Neural cell (in vitro differentiated cells): Measurements from ENCODE around the gene OR2A42. TPM values are rescaled to one million over a fixed set of nuclear protein-coding genes. Genes with fewer than 3 reads are reported as not detected.
"Not testable (repeated sequence)": the region's sequence is repeated elsewhere in the genome, so short reads cannot be mapped to it uniquely, and the experiment has no call there.

Source experiments
- H2AFZ ChIP-seq: fragments of 200-600, 300-800 bp; sonication (generic), shearing (Covaris generic); 2 replicates; pipeline ENCODE4 v1.6.0; 2014; ENCODE audit warnings: low read depth, mild to moderate bottlenecking, antibody characterized with exemption, low read length, moderate library complexity
- H3F3A ChIP-seq: fragments of 200-600 bp; shearing (Covaris generic); 2 replicates; pipeline ENCODE4 v1.6.1; 2016; ENCODE audit warnings: mild to moderate bottlenecking, moderate library complexity, mixed read lengths, antibody characterized with exemption, low read length; ENCODE audit not compliant: insufficient read depth, poor library complexity, severe bottlenecking
- H3K27ac ChIP-seq: fragments of 200-600, 300-800 bp; sonication (generic), shearing (Covaris generic); 2 replicates; pipeline ENCODE4 v1.5.1; 2014; ENCODE audit warnings: mild to moderate bottlenecking, low read length, moderate library complexity
- H3K27me3 ChIP-seq: fragments of 300-800, 200-600 bp; sonication (generic), shearing (Covaris generic); 2 replicates; pipeline ENCODE4 v1.6.0; 2014; ENCODE audit warnings: mild to moderate bottlenecking, low read depth, low read length, moderate library complexity; ENCODE audit not compliant: insufficient read depth
- H3K36me3 ChIP-seq: fragments of 300-800, 200-600 bp; sonication (generic), shearing (Covaris generic); 2 replicates; pipeline ENCODE4 v1.5.1; 2014; ENCODE audit warnings: mild to moderate bottlenecking, antibody characterized with exemption, low read length, moderate library complexity; ENCODE audit not compliant: insufficient read depth
- H3K4me2 ChIP-seq: fragments of 300-800, 200-600 bp; sonication (generic), shearing (Covaris generic); 2 replicates; pipeline ENCODE4 v1.6.0; 2014; ENCODE audit warnings: mild to moderate bottlenecking, low read length
- H3K4me3 ChIP-seq: fragments of 300-800, 200-600 bp; sonication (generic), shearing (Covaris generic); 2 replicates; pipeline ENCODE4 v1.5.1; 2014; ENCODE audit warnings: mild to moderate bottlenecking, low read length, moderate library complexity
- H3K79me2 ChIP-seq: fragments of 200-600 bp; shearing (Covaris generic); replicated peaks from 2 replicates; pipeline ENCODE4 v1.6.0; 2014; ENCODE audit warnings: mild to moderate bottlenecking, low read length, moderate library complexity; ENCODE audit not compliant: insufficient read depth
- H3K9ac ChIP-seq: fragments of 300-800, 200-600 bp; sonication (generic), shearing (Covaris generic); 2 replicates; pipeline ENCODE4 v1.6.1; 2016; ENCODE audit warnings: mild to moderate bottlenecking, low read length, mixed read lengths
- H3K9me2 ChIP-seq: fragments of 200-600 bp; shearing (Covaris generic); 2 replicates; pipeline ENCODE4 v1.6.1; 2016; ENCODE audit warnings: mild to moderate bottlenecking, low read length, mixed read lengths; ENCODE audit not compliant: insufficient read depth
- H3K9me3 ChIP-seq: fragments of 200-600, 300-800 bp; sonication (generic), shearing (Covaris generic); 2 replicates; pipeline ENCODE4 v1.6.1; 2016; ENCODE audit warnings: mild to moderate bottlenecking, mixed run types, low read length, moderate library complexity, mixed read lengths
- H4K20me1 ChIP-seq: fragments of 200-600 bp; shearing (Covaris generic); 2 replicates; pipeline ENCODE4 v1.6.1; 2016; ENCODE audit warnings: mild to moderate bottlenecking, mixed run types; ENCODE audit not compliant: insufficient read depth
- EP300 ChIP-seq: fragments of 450-650 bp; conservative IDR thresholded peaks from 2 replicates; pipeline ENCODE4 v1.6.1; 2014; ENCODE audit warnings: antibody characterized with exemption, mild to moderate bottlenecking, moderate library complexity; ENCODE audit not compliant: poor library complexity, severe bottlenecking
- EZH2 ChIP-seq: fragments of 200-600, 300-800 bp; shearing (Covaris generic), sonication (generic); IDR thresholded peaks from 2 replicates; pipeline ENCODE4 v1.6.1; 2014; ENCODE audit warnings: antibody characterized with exemption, low read length, borderline replicate concordance, mild to moderate bottlenecking; ENCODE audit not compliant: insufficient read depth, poor library complexity, severe bottlenecking
- POLR2AphosphoS5 ChIP-seq: IDR thresholded peaks from 2 replicates; pipeline ENCODE4 v1.6.1; 2012
- RAD21 ChIP-seq: fragments of 450-650 bp; conservative IDR thresholded peaks from 2 replicates; pipeline ENCODE4 v1.6.1; 2014; ENCODE audit warnings: antibody characterized with exemption, mild to moderate bottlenecking, moderate library complexity
- SMC3 ChIP-seq: fragments of 450-650 bp; conservative IDR thresholded peaks from 2 replicates; pipeline ENCODE4 v1.6.1; 2014; ENCODE audit warnings: antibody characterized with exemption, mild to moderate bottlenecking, moderate library complexity; ENCODE audit not compliant: poor library complexity
- TAF1 ChIP-seq: IDR thresholded peaks from 2 replicates; pipeline ENCODE4 v1.6.1; 2012; ENCODE audit warnings: low read depth
- polyA plus RNA-seq: library from polyadenylated mRNA; depleted of rRNA; stranded (reverse); fragments of >200 nt; gene quantifications from 2 replicates; pipeline ENCODE4 v1.2.3, GENCODE V29; 2014
- TF ChIP-seq, protein P1 (sequence below): fragments of 450-650 bp; IDR thresholded peaks from 2 replicates; pipeline ENCODE4 v1.5.1; 2014; ENCODE audit warnings: antibody characterized with exemption, mild to moderate bottlenecking, moderate library complexity; ENCODE audit not compliant: poor library complexity, severe bottlenecking
- TF ChIP-seq, protein P2 (sequence below): IDR thresholded peaks from 2 replicates; pipeline ENCODE4 v1.6.1; 2012; ENCODE audit warnings: borderline replicate concordance

OR2A42 gene
- polyA plus RNA-seq, 1 donor from 2014 or later, result not detected

DNA sequence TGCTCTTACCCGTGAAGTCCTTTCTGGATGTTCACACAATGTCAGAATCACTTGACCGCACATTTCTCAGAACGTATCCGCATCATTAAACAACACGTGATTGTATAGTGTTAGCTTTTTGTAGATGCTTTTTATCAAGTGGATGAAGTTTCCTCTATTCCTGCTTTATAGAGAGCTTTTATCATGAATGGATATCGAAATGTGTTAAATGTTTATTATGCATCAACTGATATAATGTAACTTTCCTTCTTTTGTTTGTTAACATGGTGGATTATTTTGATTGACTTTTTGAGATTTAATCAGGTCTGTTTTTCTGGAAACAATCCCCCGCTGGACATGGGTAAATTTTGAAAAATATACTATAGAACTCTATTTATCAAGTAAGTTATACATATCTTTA, 25.3 kb upstream of the OR2A42 start, which contains the start of gene OR2A7:
Gene OR2A7, minus strand, starts transcription at position 101 of the 400 bp plus-strand sequence. CDS start 5,164 bp downstream, outside the sequence.
- not testable (repeated sequence) for H3K4me3 ChIP-seq, H3K36me3 ChIP-seq, H3K27me3 ChIP-seq, H3F3A ChIP-seq, H3K9me3 ChIP-seq, H3K9me2 ChIP-seq, H2AFZ ChIP-seq, H3K9ac ChIP-seq, H3K27ac ChIP-seq, H3K79me2 ChIP-seq, H3K4me2 ChIP-seq, H4K20me1 ChIP-seq

DNA sequence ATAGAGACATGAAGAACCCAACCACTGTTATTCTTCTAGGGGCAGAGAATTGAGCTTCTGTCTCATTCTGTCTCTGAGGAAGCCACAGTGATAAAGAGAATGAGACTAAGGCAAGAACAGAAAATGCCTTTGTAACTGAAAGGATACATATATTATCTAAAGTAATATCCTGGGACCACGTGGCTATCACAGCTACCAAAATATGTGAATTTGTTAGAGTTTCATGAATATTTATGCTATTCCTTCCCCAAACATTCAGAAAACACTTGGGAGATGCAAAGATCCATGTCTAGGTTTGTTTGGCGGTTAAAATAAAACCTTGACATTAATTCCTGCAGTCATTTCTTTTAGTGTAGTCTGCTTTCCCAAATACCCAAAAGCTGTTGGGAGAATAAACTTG, 22.7 kb upstream of the OR2A42 start:
- not testable (repeated sequence) for H3K9ac ChIP-seq, H4K20me1 ChIP-seq, H3F3A ChIP-seq, H3K9me3 ChIP-seq, H3K27me3 ChIP-seq, H2AFZ ChIP-seq, H3K4me3 ChIP-seq, H3K4me2 ChIP-seq, H3K27ac ChIP-seq, H3K79me2 ChIP-seq, H3K9me2 ChIP-seq, H3K36me3 ChIP-seq

DNA sequence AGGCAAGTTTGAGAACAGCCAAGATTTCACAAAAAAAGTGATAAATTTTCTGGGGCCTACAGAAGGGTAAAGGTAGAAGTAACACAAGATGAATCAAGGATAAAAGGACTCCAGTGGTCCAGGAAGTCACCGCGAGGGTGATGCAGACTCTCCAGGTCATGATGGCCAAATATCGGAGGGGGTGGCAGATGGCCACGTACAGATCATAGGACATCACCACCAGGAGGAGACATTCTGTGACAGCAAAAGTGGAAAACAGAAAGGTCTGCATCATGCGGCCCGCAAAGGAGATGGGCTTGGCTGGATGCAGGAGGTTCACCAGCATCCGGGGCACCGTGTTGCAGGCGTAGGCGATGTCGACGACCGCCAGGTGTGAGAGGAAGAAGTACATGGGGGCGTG, 19.7 kb upstream of the OR2A42 start:
- H3K4me2 ChIP-seq, H3F3A ChIP-seq, H3K27ac ChIP-seq, H3K79me2 ChIP-seq, H3K36me3 ChIP-seq, H3K9me3 ChIP-seq, H3K4me3 ChIP-seq, H3K27me3 ChIP-seq, H4K20me1 ChIP-seq, H3K9ac ChIP-seq, H3K9me2 ChIP-seq, H2AFZ ChIP-seq: not testable (repeated sequence)

DNA sequence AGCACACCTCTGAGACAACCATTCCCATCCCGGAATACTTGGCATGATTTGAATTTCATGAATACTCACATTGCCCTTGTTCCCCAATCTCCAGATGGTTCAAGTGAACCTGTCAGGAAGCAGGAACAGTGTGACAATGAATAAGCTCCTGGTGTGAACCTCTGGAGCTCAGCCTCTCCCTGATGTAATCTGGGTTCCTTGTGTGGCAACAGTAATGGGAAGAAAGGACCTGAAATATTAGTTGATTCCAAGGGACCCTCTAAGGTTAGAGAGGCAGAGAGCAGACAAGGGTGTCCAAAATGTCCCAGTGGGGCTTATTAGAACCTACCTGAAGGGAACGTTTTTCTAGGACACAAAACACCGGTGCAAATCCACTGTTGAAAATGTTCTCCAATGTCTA, 16.7 kb upstream of the OR2A42 start:
- Histone ChIP-seq H3K36me3 (no peaks in the 10 kb centered on the region), H3K9ac (no peak overlapping the region), H3F3A (no peaks in the 10 kb centered on the region), H3K79me2 (no peaks in the 10 kb centered on the region), H3K9me2 (no peaks in the 10 kb centered on the region), H3K9me3 (no peaks in the 10 kb centered on the region), H3K4me2 (no peak overlapping the region), H3K4me3 (no peak overlapping the region), H3K27me3 (no peaks in the 10 kb centered on the region), H4K20me1 (no peaks in the 10 kb centered on the region), H2AFZ (no peak overlapping the region), H3K27ac (no peak overlapping the region)
- TF ChIP-seq SMC3, result no peak

DNA sequence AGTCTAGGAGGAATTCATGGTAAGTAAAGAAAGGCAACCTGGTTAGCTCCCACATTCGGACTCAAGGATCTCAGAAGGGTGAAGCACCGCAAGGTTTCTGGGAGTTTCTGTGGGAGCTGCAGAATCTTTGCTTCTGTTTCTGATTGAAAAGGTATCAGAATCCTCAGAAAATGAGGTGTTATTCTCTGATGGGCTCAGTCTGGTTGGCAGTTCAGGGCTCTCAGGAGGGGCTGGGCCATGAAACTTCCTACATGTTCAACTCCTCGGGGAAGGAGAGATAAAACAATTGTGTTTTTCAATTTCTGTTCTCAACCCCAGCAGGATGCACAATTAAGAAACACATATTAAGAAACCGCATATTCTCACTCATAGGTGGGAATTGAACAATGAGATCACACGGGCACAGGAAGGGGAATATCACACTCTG, 16.1 kb upstream of the OR2A42 start:
- Histone ChIP-seq H3K9me3 (no peaks in the 10 kb centered on the region), H2AFZ (no peak overlapping the region), H3K9ac (no peak overlapping the region), H3K4me2 (no peak overlapping the region), H3K27ac (no peak overlapping the region), H3K4me3 (no peak overlapping the region), H3K27me3 (no peaks in the 10 kb centered on the region), H3K36me3 (no peaks in the 10 kb centered on the region), H4K20me1 (no peaks in the 10 kb centered on the region), H3K9me2 (no peaks in the 10 kb centered on the region), H3F3A (no peaks in the 10 kb centered on the region), H3K79me2 (no peaks in the 10 kb centered on the region)
- TF ChIP-seq TAF1 (no peak), POLR2AphosphoS5 (no peak), EP300 (no peak), SMC3 (no peak), RAD21 (no peak), EZH2 (no peak)
- TF ChIP-seq, protein P1, sequence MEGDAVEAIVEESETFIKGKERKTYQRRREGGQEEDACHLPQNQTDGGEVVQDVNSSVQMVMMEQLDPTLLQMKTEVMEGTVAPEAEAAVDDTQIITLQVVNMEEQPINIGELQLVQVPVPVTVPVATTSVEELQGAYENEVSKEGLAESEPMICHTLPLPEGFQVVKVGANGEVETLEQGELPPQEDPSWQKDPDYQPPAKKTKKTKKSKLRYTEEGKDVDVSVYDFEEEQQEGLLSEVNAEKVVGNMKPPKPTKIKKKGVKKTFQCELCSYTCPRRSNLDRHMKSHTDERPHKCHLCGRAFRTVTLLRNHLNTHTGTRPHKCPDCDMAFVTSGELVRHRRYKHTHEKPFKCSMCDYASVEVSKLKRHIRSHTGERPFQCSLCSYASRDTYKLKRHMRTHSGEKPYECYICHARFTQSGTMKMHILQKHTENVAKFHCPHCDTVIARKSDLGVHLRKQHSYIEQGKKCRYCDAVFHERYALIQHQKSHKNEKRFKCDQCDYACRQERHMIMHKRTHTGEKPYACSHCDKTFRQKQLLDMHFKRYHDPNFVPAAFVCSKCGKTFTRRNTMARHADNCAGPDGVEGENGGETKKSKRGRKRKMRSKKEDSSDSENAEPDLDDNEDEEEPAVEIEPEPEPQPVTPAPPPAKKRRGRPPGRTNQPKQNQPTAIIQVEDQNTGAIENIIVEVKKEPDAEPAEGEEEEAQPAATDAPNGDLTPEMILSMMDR, result no peak
- TF ChIP-seq, protein P2, sequence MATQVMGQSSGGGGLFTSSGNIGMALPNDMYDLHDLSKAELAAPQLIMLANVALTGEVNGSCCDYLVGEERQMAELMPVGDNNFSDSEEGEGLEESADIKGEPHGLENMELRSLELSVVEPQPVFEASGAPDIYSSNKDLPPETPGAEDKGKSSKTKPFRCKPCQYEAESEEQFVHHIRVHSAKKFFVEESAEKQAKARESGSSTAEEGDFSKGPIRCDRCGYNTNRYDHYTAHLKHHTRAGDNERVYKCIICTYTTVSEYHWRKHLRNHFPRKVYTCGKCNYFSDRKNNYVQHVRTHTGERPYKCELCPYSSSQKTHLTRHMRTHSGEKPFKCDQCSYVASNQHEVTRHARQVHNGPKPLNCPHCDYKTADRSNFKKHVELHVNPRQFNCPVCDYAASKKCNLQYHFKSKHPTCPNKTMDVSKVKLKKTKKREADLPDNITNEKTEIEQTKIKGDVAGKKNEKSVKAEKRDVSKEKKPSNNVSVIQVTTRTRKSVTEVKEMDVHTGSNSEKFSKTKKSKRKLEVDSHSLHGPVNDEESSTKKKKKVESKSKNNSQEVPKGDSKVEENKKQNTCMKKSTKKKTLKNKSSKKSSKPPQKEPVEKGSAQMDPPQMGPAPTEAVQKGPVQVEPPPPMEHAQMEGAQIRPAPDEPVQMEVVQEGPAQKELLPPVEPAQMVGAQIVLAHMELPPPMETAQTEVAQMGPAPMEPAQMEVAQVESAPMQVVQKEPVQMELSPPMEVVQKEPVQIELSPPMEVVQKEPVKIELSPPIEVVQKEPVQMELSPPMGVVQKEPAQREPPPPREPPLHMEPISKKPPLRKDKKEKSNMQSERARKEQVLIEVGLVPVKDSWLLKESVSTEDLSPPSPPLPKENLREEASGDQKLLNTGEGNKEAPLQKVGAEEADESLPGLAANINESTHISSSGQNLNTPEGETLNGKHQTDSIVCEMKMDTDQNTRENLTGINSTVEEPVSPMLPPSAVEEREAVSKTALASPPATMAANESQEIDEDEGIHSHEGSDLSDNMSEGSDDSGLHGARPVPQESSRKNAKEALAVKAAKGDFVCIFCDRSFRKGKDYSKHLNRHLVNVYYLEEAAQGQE, result no peak
